B cell (primary cell): ENCODE data around the gene ASTN1. TPM values are rescaled to one million over a fixed set of nuclear protein-coding genes. Genes with fewer than 3 reads are reported as not detected.
"Not testable (repeated sequence)": the region's sequence is repeated elsewhere in the genome, so short reads cannot be mapped to it uniquely, and the experiment has no call there.

Experiments used
- ATAC-seq: fragments of 200-7000 bp; cut with Tn5 transposase; one replicate; pipeline ENCODE4 v1.10.0; 2021; ENCODE audit warnings: low read depth, mild to moderate bottlenecking, moderate number of reproducible peaks, moderate library complexity
- CTCF ChIA-PET: fragments of 350-600 bp; sonication (Branson Sonifier 250); formaldehyde crosslinking; loops from one replicate; lab custom pipeline; 2021; ENCODE audit warnings: antibody characterized with exemption, inconsistent platforms; lab: Charles Lee
- POLR2A ChIA-PET: fragments of 350-600 bp; sonication (Branson Sonifier 250); formaldehyde crosslinking; loops from one replicate; lab custom pipeline; 2021; ENCODE audit warnings: antibody characterized with exemption; lab: Charles Lee
- DNase-seq: peaks from one replicate; pipeline ENCODE4 v3.0.0; 2013
- H2AFZ ChIP-seq: 2 replicates; pipeline ENCODE4 v1.6.1; 2012; ENCODE audit warnings: mild to moderate bottlenecking, low read depth, low read length; ENCODE audit not compliant: insufficient read depth, poor library complexity, severe bottlenecking
- H3K27ac ChIP-seq, 2 donors: 1 replicate in 1 of 2; 2 replicates in 1 of 2; pipeline ENCODE4 v1.5.1; 2012 to 2013; ENCODE audit warnings: low read length in 2 of 2, mild to moderate bottlenecking in 2 of 2, moderate library complexity in 1 of 2
- H3K27me3 ChIP-seq, 4 experiments: fragments of 200-600 bp in 1 of 4; sonication (generic) in 1 of 4; replicated peaks in 1 of 4; 1 replicate in 2 of 4; 2 replicates in 2 of 4; pipeline versions ENCODE4 v1.6.1 to v1.7.0; 2013 to 2016; ENCODE audit warnings: low read length in 3 of 4, mild to moderate bottlenecking in 2 of 4, mixed read lengths in 1 of 4, moderate library complexity in 1 of 4; ENCODE audit not compliant: insufficient read depth in 4 of 4, control insufficient read depth in 3 of 4; ENCODE audit errors: control extremely low read depth in 1 of 4
- H3K36me3 ChIP-seq, 2 experiments: replicated peaks in 1 of 2; 1 replicate in 1 of 2; 2 replicates in 1 of 2; pipeline versions ENCODE4 v1.6.1 to v1.7.1; 2013; ENCODE audit warnings: low read length in 1 of 2; ENCODE audit not compliant: insufficient read depth in 2 of 2, control insufficient read depth in 1 of 2; ENCODE audit errors: control extremely low read depth in 1 of 2, extremely low read depth in 1 of 2
- H3K4me1 ChIP-seq, 2 donors: fragments of 200-600 bp in 1 of 2; sonication (generic) in 1 of 2; 1 replicate in 1 of 2; 2 replicates in 1 of 2; pipeline versions ENCODE4 v1.5.1 to v1.6.1; 2013 to 2017; ENCODE audit warnings: low read length in 2 of 2; ENCODE audit not compliant: control insufficient read depth in 2 of 2, insufficient read depth in 2 of 2
- H3K4me2 ChIP-seq: replicated peaks from 2 replicates; pipeline ENCODE3; 2012; ENCODE audit warnings: mild to moderate bottlenecking, low read depth, low read length; ENCODE audit not compliant: poor library complexity, severe bottlenecking
- H3K4me3 ChIP-seq, 5 experiments: fragments of 200-600 bp in 1 of 5; sonication (generic) in 1 of 5; 1 replicate in 3 of 5; 2 replicates in 2 of 5; pipeline versions ENCODE4 v1.5.1 to v1.7.0; 2011 to 2016; ENCODE audit warnings: low read length in 4 of 5, mild to moderate bottlenecking in 4 of 5, low read depth in 2 of 5, control low read depth in 1 of 5, moderate library complexity in 1 of 5; ENCODE audit not compliant: insufficient read depth in 1 of 5; ENCODE audit errors: control extremely low read depth in 1 of 5, extremely low read depth in 1 of 5
- H3K79me2 ChIP-seq: fragments of 200-600 bp; sonication (generic); one replicate; pipeline ENCODE4 v1.6.0; 2016; ENCODE audit warnings: low read length; ENCODE audit not compliant: control insufficient read depth, insufficient read depth
- H3K9ac ChIP-seq: fragments of 200-600 bp; sonication (generic); 2 replicates; pipeline ENCODE4 v1.6.1; 2017; ENCODE audit warnings: mild to moderate bottlenecking, low read length, moderate library complexity
- H3K9me3 ChIP-seq, 3 donors: one replicate each; pipeline versions ENCODE4 v1.6.1 to v1.7.1; 2013; ENCODE audit warnings: low read length in 2 of 3; ENCODE audit not compliant: control insufficient read depth in 2 of 3, insufficient read depth in 1 of 3; ENCODE audit errors: control extremely low read depth in 1 of 3
- H4K20me1 ChIP-seq: 2 replicates; pipeline ENCODE4 v1.6.0; 2012; ENCODE audit warnings: mild to moderate bottlenecking, low read length; ENCODE audit not compliant: insufficient read depth, control insufficient read depth, poor library complexity, severe bottlenecking
- H3K27ac Mint-ChIP-seq: one replicate; pipeline ENCODE4 v1.8.0; 2021; ENCODE audit warnings: mixed read lengths
- H3K27me3 Mint-ChIP-seq: one replicate; pipeline ENCODE4 v1.8.0; 2021; ENCODE audit warnings: mixed read lengths
- H3K4me1 Mint-ChIP-seq: one replicate; pipeline ENCODE4 v1.8.0; 2021; ENCODE audit warnings: mixed read lengths
- H3K4me3 Mint-ChIP-seq: one replicate; pipeline ENCODE4 v1.8.0; 2021; ENCODE audit warnings: mixed read lengths
- H3K9me3 Mint-ChIP-seq: one replicate; pipeline ENCODE4 v1.8.0; 2022; ENCODE audit warnings: mixed read lengths; ENCODE audit not compliant: insufficient read depth
- EZH2 ChIP-seq: IDR thresholded peaks from 2 replicates; pipeline ENCODE4 v1.6.1; 2012; ENCODE audit warnings: borderline replicate concordance, low read depth, mild to moderate bottlenecking, moderate library complexity, low read length; ENCODE audit not compliant: insufficient read depth, poor library complexity, severe bottlenecking
- WGBS: methylation state at CpG from one replicate; pipeline ENCODE4 v1.1.5; 2013; ENCODE audit warnings: missing lambda C conversion rate; ENCODE audit not compliant: insufficient coverage; 5-methylcytosine and 5-hydroxymethylcytosine counted together
- intact Hi-C: fragments of 100-400 bp; cut with micrococcal nuclease; formaldehyde crosslinking; loops from one replicate; pipeline ENCODE4 v1.10.0; 2022
- polyA plus RNA-seq: library from polyadenylated mRNA; depleted of rRNA; stranded (reverse); fragments of >200 nt; gene quantifications from 2 replicates; pipeline ENCODE4 v1.2.3, GENCODE V29; 2012
- total RNA-seq, 2 donors: library from RNA; stranded (reverse); fragments of 120-200 nt in 1 of 2; gene quantifications; 1 replicate in 1 of 2; 2 replicates in 1 of 2; pipeline versions ENCODE4 v1.2.3 to v1.2.4, GENCODE V29; 2013 to 2022
- TF ChIP-seq, protein P1 (sequence below): fragments of 200-600 bp; IDR thresholded peaks from one replicate; pipeline ENCODE4 v1.8.0; 2022; ENCODE audit warnings: antibody characterized with exemption, mild to moderate bottlenecking

ASTN1 gene
- total and polyA plus RNA-seq, 2 donors (not counting 1 experiment from before 2014, with no cell fraction given): not detected

DNA sequence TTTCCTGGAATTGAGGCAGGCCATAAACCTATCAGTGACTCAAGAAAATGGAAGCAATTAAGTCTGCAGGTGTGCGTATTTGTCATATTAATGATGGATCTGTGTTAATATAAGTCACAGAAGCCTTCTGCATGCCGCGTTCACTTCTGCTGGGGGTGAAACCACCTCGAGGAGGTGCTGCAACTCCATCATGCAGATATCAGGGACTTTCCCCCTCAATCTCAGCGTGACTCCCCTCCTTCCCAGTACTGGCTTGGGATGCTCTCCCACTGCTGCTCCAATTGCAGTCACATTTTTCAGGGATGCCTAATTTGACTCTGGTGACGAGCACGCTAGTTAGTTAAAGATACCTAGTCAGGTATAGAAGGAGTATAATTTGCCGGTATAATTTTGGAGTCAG lies 87.5 kb downstream of the ASTN1 start:
- Histone ChIP-seq H3K4me2 (no peak overlapping the region), H3K9me3 (peaks cover 0 to 3% (median 0%) of the 10 kb centered on the region in 3 donors), H3K27ac (no peak overlapping the region), H3K36me3 (no peaks in the 10 kb centered on the region), H3K79me2 (no peaks in the 10 kb centered on the region), H4K20me1 (no peaks in the 10 kb centered on the region), H3K9ac (no peak overlapping the region), H3K4me3 (no peak overlapping the region), H3K4me1 (no peaks in the 10 kb centered on the region), H2AFZ (no peak overlapping the region), H3K27me3 (no peaks in the 10 kb centered on the region)
- CTCF ChIA-PET: interaction anchor here (1.1 kb wide), 1 partner anchor 8 kb away, joined by 3 read pairs; no protein-coding TSS in a partner anchor
- TF ChIP-seq, protein P1, sequence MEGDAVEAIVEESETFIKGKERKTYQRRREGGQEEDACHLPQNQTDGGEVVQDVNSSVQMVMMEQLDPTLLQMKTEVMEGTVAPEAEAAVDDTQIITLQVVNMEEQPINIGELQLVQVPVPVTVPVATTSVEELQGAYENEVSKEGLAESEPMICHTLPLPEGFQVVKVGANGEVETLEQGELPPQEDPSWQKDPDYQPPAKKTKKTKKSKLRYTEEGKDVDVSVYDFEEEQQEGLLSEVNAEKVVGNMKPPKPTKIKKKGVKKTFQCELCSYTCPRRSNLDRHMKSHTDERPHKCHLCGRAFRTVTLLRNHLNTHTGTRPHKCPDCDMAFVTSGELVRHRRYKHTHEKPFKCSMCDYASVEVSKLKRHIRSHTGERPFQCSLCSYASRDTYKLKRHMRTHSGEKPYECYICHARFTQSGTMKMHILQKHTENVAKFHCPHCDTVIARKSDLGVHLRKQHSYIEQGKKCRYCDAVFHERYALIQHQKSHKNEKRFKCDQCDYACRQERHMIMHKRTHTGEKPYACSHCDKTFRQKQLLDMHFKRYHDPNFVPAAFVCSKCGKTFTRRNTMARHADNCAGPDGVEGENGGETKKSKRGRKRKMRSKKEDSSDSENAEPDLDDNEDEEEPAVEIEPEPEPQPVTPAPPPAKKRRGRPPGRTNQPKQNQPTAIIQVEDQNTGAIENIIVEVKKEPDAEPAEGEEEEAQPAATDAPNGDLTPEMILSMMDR: no peak
- TF ChIP-seq EZH2: no peak
- POLR2A ChIA-PET: no interaction called here
- Mint-ChIP-seq H3K27ac (no peak overlapping the region), H3K4me1 (no peaks in the 10 kb centered on the region), H3K9me3 (no peaks in the 10 kb centered on the region), H3K27me3 (peaks cover 3% of the 10 kb centered on the region), H3K4me3 (no peak overlapping the region)
- no peak for DNase-seq
- WGBS: 84% methylated on average over 4 of the region's 8 CpGs
- no peak for ATAC-seq
- intact Hi-C loops: no loop called here

DNA sequence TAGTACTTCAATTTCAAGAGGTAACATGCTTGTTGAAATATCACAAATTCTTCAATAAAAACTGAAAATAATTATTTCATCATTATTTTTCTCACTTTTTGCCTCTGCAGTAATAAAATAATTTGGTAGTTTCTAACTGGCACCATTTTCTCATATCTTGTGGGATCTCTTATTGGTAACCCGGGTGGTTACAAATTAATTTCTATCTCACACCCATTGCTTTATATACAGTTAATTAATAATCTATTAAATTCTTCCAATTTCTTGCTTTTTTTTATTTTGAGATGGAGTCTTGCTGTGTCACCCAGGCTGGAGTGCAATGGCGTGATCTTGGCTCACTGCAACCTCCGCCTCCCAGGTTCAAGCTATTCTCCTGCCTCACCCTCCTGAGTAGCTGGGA lies 89.7 kb downstream of the ASTN1 start:
- H3K27me3 Mint-ChIP-seq: not testable (repeated sequence)

More for the DNA sequence above, 89.7 kb downstream of the ASTN1 start:
- H3K79me2 ChIP-seq, H3K4me1 Mint-ChIP-seq, H3K4me3 Mint-ChIP-seq, CTCF ChIA-PET, DNase-seq, H3K9me3 ChIP-seq, H3K4me3 ChIP-seq, H4K20me1 ChIP-seq, POLR2A ChIA-PET, intact Hi-C loops, H3K27me3 ChIP-seq, H3K9ac ChIP-seq, H3K27ac Mint-ChIP-seq, H3K27ac ChIP-seq, H3K4me2 ChIP-seq, H2AFZ ChIP-seq, H3K4me1 ChIP-seq, ATAC-seq, H3K36me3 ChIP-seq, H3K9me3 Mint-ChIP-seq: not testable (repeated sequence)
- WGBS: no CpG with 5 or more reads among the region's 3 CpGs
